Uterus (tissue), 4 donors: Measurements from ENCODE around the gene DISP1. TPM values are rescaled to one million over a fixed set of nuclear protein-coding genes. Genes with fewer than 3 reads are reported as not detected.

Source experiments
- DNase-seq, 2 donors: peaks; one replicate each; pipeline ENCODE4 v3.0.0-alpha.2; 2019 to 2020
- H3K27ac ChIP-seq, 2 donors: fragments of 200-600 bp; sonication (generic); 1 replicate in 1 of 2; 2 replicates in 1 of 2; pipeline ENCODE4 v1.5.1; 2016 to 2018
- H3K27me3 ChIP-seq, 2 donors: fragments of 200-600 bp; sonication (generic); one replicate each; pipeline ENCODE4 v1.5.1; 2018 to 2019; ENCODE audit warnings: control low read depth in 1 of 2
- H3K36me3 ChIP-seq, 2 donors: fragments of 200-600 bp; sonication (generic); one replicate each; pipeline ENCODE4 v1.5.1; 2019; ENCODE audit warnings: control low read depth in 1 of 2
- H3K4me1 ChIP-seq, 2 donors: fragments of 200-600 bp; sonication (generic); one replicate each; pipeline ENCODE4 v1.5.1; 2018 to 2019; ENCODE audit warnings: control low read depth in 1 of 2
- H3K4me3 ChIP-seq, 2 donors: fragments of 200-600 bp; sonication (generic); 1 replicate in 1 of 2; 2 replicates in 1 of 2; pipeline ENCODE4 v1.5.1; 2018 to 2019; ENCODE audit warnings: mild to moderate bottlenecking in 1 of 2
- H3K9me3 ChIP-seq, 2 donors: fragments of 200-600 bp; sonication (generic); one replicate each; pipeline ENCODE4 v1.5.1; 2019; ENCODE audit warnings: control low read depth in 1 of 2
- CTCF ChIP-seq, 4 experiments: fragments of 200-600 bp in 2 of 4; fragments of 450-650 bp in 2 of 4; sonication (generic) in 2 of 4; IDR thresholded peaks; one replicate each; pipeline ENCODE4 v1.5.1; 2016 to 2019; ENCODE audit warnings: antibody characterized with exemption in 4 of 4, mild to moderate bottlenecking in 2 of 4, moderate library complexity in 1 of 4
- POLR2A ChIP-seq, 2 donors: fragments of 450-650 bp; IDR thresholded peaks; one replicate each; pipeline ENCODE4 v1.6.1; 2016; ENCODE audit warnings: antibody characterized with exemption in 2 of 2, mild to moderate bottlenecking in 1 of 2, moderate library complexity in 1 of 2
- intact Hi-C: fragments of 100-400 bp; cut with DNase I; formaldehyde crosslinking; loops from one replicate; pipeline ENCODE4 v1.15.1; 2023; ENCODE audit warnings: low total_unique reads
- total RNA-seq, 4 donors: library from RNA; depleted of rRNA in 3 of 4; stranded (reverse); fragments of >200 nt in 3 of 4; gene quantifications; one replicate each; pipeline versions ENCODE4 v1.1.0 to v1.2.4, GENCODE V29; 2014 to 2023
- donor health status: DM: yes; HTN: yes; CAD: no.

The DISP1 gene
- total RNA-seq, 4 donors from 2014 or later: 10.0 to 19.5 (median 16.0) TPM

GRCh38 chr1:222790115-222790514 is 24.7 kb upstream of the DISP1 start:
- no peak overlapping the region for H3K27ac ChIP-seq
- no peaks in the 10 kb centered on the region for H3K9me3 ChIP-seq
- H3K36me3 ChIP-seq: no peaks in the 10 kb centered on the region
- no peak overlapping the region for H3K4me3 ChIP-seq
- no peak for DNase-seq
- intact Hi-C loops: loop anchor here (10.0 kb wide), 2 partner anchors 295 to 335 kb away; no protein-coding TSS in a partner anchor
- TF ChIP-seq CTCF (IDR thresholded peaks at IDR 0.05) (no peak), POLR2A (IDR thresholded peaks at IDR 0.05) (no peak)
- no peaks in the 10 kb centered on the region for H3K4me1 ChIP-seq
- no peaks in the 10 kb centered on the region for H3K27me3 ChIP-seq

GRCh38 chr1:222790520-222790919 is 24.3 kb upstream of the DISP1 start:
- H3K9me3 ChIP-seq: no peaks in the 10 kb centered on the region
- no peaks in the 10 kb centered on the region for H3K4me1 ChIP-seq
- intact Hi-C loops: loop anchor here (10.0 kb wide), 2 partner anchors 294 to 334 kb away; no protein-coding TSS in a partner anchor
- TF ChIP-seq CTCF (IDR thresholded peaks at IDR 0.05) (no peak), POLR2A (IDR thresholded peaks at IDR 0.05) (no peak)
- H3K4me3 ChIP-seq: no peak overlapping the region
- H3K36me3 ChIP-seq: no peaks in the 10 kb centered on the region
- H3K27ac ChIP-seq: no peak overlapping the region
- DNase-seq: no peak
- H3K27me3 ChIP-seq: no peaks in the 10 kb centered on the region

GRCh38 chr1:222791006-222791710 is 23.7 kb upstream of the DISP1 start:
- no peaks in the 10 kb centered on the region for H3K27me3 ChIP-seq
- intact Hi-C loops: loop anchor here (10.0 kb wide), 2 partner anchors 294 to 334 kb away; no protein-coding TSS in a partner anchor
- no peaks in the 10 kb centered on the region for H3K4me1 ChIP-seq
- H3K4me3 ChIP-seq: no peak overlapping the region
- no peak for DNase-seq
- no peaks in the 10 kb centered on the region for H3K9me3 ChIP-seq
- H3K27ac ChIP-seq: no peak overlapping the region
- no peaks in the 10 kb centered on the region for H3K36me3 ChIP-seq
- TF ChIP-seq POLR2A (IDR thresholded peaks at IDR 0.05) (no peak), CTCF (IDR thresholded peaks at IDR 0.05) (no peak)

GRCh38 chr1:222792744-222793143 is 22.1 kb upstream of the DISP1 start:
- Histone ChIP-seq H3K36me3 (no peaks in the 10 kb centered on the region), H3K27me3 (no peaks in the 10 kb centered on the region), H3K9me3 (no peaks in the 10 kb centered on the region), H3K4me3 (no peak overlapping the region), H3K27ac (no peak overlapping the region), H3K4me1 (no peaks in the 10 kb centered on the region)
- intact Hi-C loops: loop anchor here (10.0 kb wide), 2 partner anchors 292 to 332 kb away; no protein-coding TSS in a partner anchor
- TF ChIP-seq CTCF (IDR thresholded peaks at IDR 0.05): peak; percentile 59 to 78 (median 70)
- TF ChIP-seq POLR2A (IDR thresholded peaks at IDR 0.05): no peak
- no peak for DNase-seq

- TF ChIP-seq POLR2A (IDR thresholded peaks at IDR 0.05) (no peak), CTCF (IDR thresholded peaks at IDR 0.05) (no peak)
- Histone ChIP-seq H3K27ac (no peak overlapping the region), H3K4me3 (no peak overlapping the region), H3K36me3 (no peaks in the 10 kb centered on the region), H3K4me1 (no peaks in the 10 kb centered on the region), H3K9me3 (no peaks in the 10 kb centered on the region), H3K27me3 (no peaks in the 10 kb centered on the region)
- intact Hi-C loops: loop anchor here (10.0 kb wide), 2 partner anchors 290 to 330 kb away; no protein-coding TSS in a partner anchor
- no peak for DNase-seq
These were observed 20.0 kb upstream of the DISP1 start for GRCh38 chr1:222794656-222795474.
